Activated T-helper 1 cell treated with anti-CD3 and anti-CD28 coated beads, Interleukin-12 subunit alpha, Interleukin-12 subunit beta, Interleukin-2, Interleukin-4 antibody, amounts not matched to agents 30 ng/mL and 10 ng/mL and 1 ng/mL, durations not matched to agents 14 hours and 24 hours and 36 hours (primary cell): ENCODE measurements around the gene ASAP2. TPM values are rescaled to one million over a fixed set of nuclear protein-coding genes. Genes with fewer than 3 reads are reported as not detected.
"Not testable (repeated sequence)": the region's sequence is repeated elsewhere in the genome, so short reads cannot be mapped to it uniquely, and the experiment has no call there.

Experiments
- DNase-seq: peaks from one replicate; pipeline ENCODE4 v3.0.0; 2021; ENCODE audit warnings: low spot score
- H3K27ac Mint-ChIP-seq: one replicate; pipeline ENCODE4 v1.8.0; 2021; ENCODE audit warnings: mild to moderate bottlenecking, mixed read lengths
- H3K27me3 Mint-ChIP-seq: one replicate; pipeline ENCODE4 v1.8.0; 2022; ENCODE audit warnings: mild to moderate bottlenecking, moderate library complexity, mixed read lengths; ENCODE audit not compliant: insufficient read depth
- H3K36me3 Mint-ChIP-seq: one replicate; pipeline ENCODE4 v1.8.0; 2021; ENCODE audit warnings: low read depth, mixed read lengths
- H3K4me1 Mint-ChIP-seq: one replicate; pipeline ENCODE4 v1.8.0; 2021; ENCODE audit warnings: low read depth, mixed read lengths
- H3K4me3 Mint-ChIP-seq: one replicate; pipeline ENCODE4 v1.8.0; 2021; ENCODE audit warnings: mild to moderate bottlenecking, moderate library complexity, mixed read lengths
- H3K9me3 Mint-ChIP-seq: one replicate; pipeline ENCODE4 v1.8.0; 2021; ENCODE audit warnings: mixed read lengths
- intact Hi-C: fragments of 100-400 bp; cut with micrococcal nuclease; formaldehyde crosslinking; loops from one replicate; pipeline ENCODE4 v1.15.1; 2024
- total RNA-seq: library from RNA; stranded (reverse); gene quantifications from 2 replicates; pipeline ENCODE4 v1.2.3, GENCODE V29; 2022

ASAP2 gene
- total RNA-seq, 1 donor from 2014 or later: 0.34 TPM

GRCh38 chr2:9397201-9397600, 190.6 kb downstream of the ASAP2 start:
- no peak overlapping the region for H3K4me3 Mint-ChIP-seq
- no peaks in the 10 kb centered on the region for H3K9me3 Mint-ChIP-seq
- no peak for DNase-seq
- no peaks in the 10 kb centered on the region for H3K4me1 Mint-ChIP-seq
- intact Hi-C loops: no loop called here
- no peak overlapping the region for H3K27ac Mint-ChIP-seq
- H3K27me3 Mint-ChIP-seq: peaks cover 2% of the 10 kb centered on the region
- H3K36me3 Mint-ChIP-seq: no peaks in the 10 kb centered on the region

GRCh38 chr2:9398251-9398650, 191.6 kb downstream of the ASAP2 start:
- H3K36me3 Mint-ChIP-seq, intact Hi-C loops, H3K27me3 Mint-ChIP-seq, H3K9me3 Mint-ChIP-seq, H3K4me1 Mint-ChIP-seq, H3K4me3 Mint-ChIP-seq, DNase-seq, H3K27ac Mint-ChIP-seq: not testable (repeated sequence)

- no peaks in the 10 kb centered on the region for H3K9me3 Mint-ChIP-seq
Measured at GRCh38 chr2:9398881-9399780, 192.5 kb downstream of the ASAP2 start.

GRCh38 chr2:9400268-9401058, 193.9 kb downstream of the ASAP2 start:
- peaks cover 2% of the 10 kb centered on the region for H3K27me3 Mint-ChIP-seq
- no peak overlapping the region for H3K4me3 Mint-ChIP-seq
- intact Hi-C loops: no loop called here
- DNase-seq: no peak
- H3K27ac Mint-ChIP-seq: no peak overlapping the region
- H3K4me1 Mint-ChIP-seq: no peaks in the 10 kb centered on the region
- no peaks in the 10 kb centered on the region for H3K36me3 Mint-ChIP-seq
- H3K9me3 Mint-ChIP-seq: no peaks in the 10 kb centered on the region

More at GRCh38 chr2:9398881-9399780, 192.5 kb downstream of the ASAP2 start:
- DNase-seq: no peak
- Mint-ChIP-seq H3K4me1 (no peaks in the 10 kb centered on the region), H3K36me3 (no peaks in the 10 kb centered on the region), H3K27me3 (peaks cover 2% of the 10 kb centered on the region), H3K4me3 (no peak overlapping the region), H3K27ac (no peak overlapping the region)
- intact Hi-C loops: no loop called here

- no peaks in the 10 kb centered on the region for H3K4me1 Mint-ChIP-seq
- H3K4me3 Mint-ChIP-seq: no peak overlapping the region
Measured at GRCh38 chr2:9401059-9401547, 194.5 kb downstream of the ASAP2 start.

GRCh38 chr2:9401646-9402371, 195.2 kb downstream of the ASAP2 start:
- Mint-ChIP-seq H3K4me3 (no peak overlapping the region), H3K4me1 (no peaks in the 10 kb centered on the region), H3K36me3 (peaks cover 2% of the 10 kb centered on the region), H3K9me3 (no peaks in the 10 kb centered on the region), H3K27ac (no peak overlapping the region), H3K27me3 (peaks cover 2% of the 10 kb centered on the region)
- DNase-seq: no peak
- intact Hi-C loops: no loop called here

More at GRCh38 chr2:9401059-9401547, 194.5 kb downstream of the ASAP2 start:
- no peak for DNase-seq
- Mint-ChIP-seq H3K36me3 (no peaks in the 10 kb centered on the region), H3K27ac (no peak overlapping the region), H3K9me3 (no peaks in the 10 kb centered on the region), H3K27me3 (peaks cover 2% of the 10 kb centered on the region)
- intact Hi-C loops: no loop called here

- Mint-ChIP-seq H3K27me3 (peaks cover 2% of the 10 kb centered on the region), H3K4me1 (no peaks in the 10 kb centered on the region), H3K9me3 (no peaks in the 10 kb centered on the region), H3K27ac (no peak overlapping the region), H3K4me3 (no peak overlapping the region), H3K36me3 (peaks cover 16% of the 10 kb centered on the region)
- intact Hi-C loops: no loop called here
- no peak for DNase-seq
Measured at GRCh38 chr2:9403924-9404323, 197.3 kb downstream of the ASAP2 start.

- Mint-ChIP-seq H3K4me3 (no peak overlapping the region), H3K9me3 (no peaks in the 10 kb centered on the region), H3K4me1 (no peaks in the 10 kb centered on the region), H3K27me3 (peaks cover 2% of the 10 kb centered on the region), H3K27ac (no peak overlapping the region), H3K36me3 (peaks cover 17% of the 10 kb centered on the region)
- DNase-seq: no peak
- intact Hi-C loops: no loop called here
Measured at GRCh38 chr2:9404451-9404850, 197.8 kb downstream of the ASAP2 start.

- no peak overlapping the region for H3K27ac Mint-ChIP-seq
- peaks cover under 1% of the 10 kb centered on the region for H3K27me3 Mint-ChIP-seq
- intact Hi-C loops: no loop called here
- no peak for DNase-seq
- no peak overlapping the region for H3K4me3 Mint-ChIP-seq
- no peaks in the 10 kb centered on the region for H3K4me1 Mint-ChIP-seq
- peaks cover 21% of the 10 kb centered on the region for H3K36me3 Mint-ChIP-seq
- no peaks in the 10 kb centered on the region for H3K9me3 Mint-ChIP-seq
Measured at GRCh38 chr2:9405636-9406035, 199.0 kb downstream of the ASAP2 start.

- no peak for DNase-seq
- peaks cover 23% of the 10 kb centered on the region for H3K36me3 Mint-ChIP-seq
Measured at GRCh38 chr2:9406529-9407362, 200.1 kb downstream of the ASAP2 start.

GRCh38 chr2:9407363-9407811, 200.8 kb downstream of the ASAP2 start:
- no peak for DNase-seq
- Mint-ChIP-seq H3K36me3 (peaks cover 26% of the 10 kb centered on the region), H3K27me3 (no peaks in the 10 kb centered on the region), H3K9me3 (no peaks in the 10 kb centered on the region), H3K27ac (no peak overlapping the region), H3K4me3 (no peak overlapping the region), H3K4me1 (no peaks in the 10 kb centered on the region)
- intact Hi-C loops: no loop called here

More at GRCh38 chr2:9406529-9407362, 200.1 kb downstream of the ASAP2 start:
- no peaks in the 10 kb centered on the region for H3K9me3 Mint-ChIP-seq
- no peak overlapping the region for H3K4me3 Mint-ChIP-seq
- H3K27me3 Mint-ChIP-seq: no peaks in the 10 kb centered on the region
- H3K27ac Mint-ChIP-seq: peak overlapping the region; percentile 61
- H3K4me1 Mint-ChIP-seq: no peaks in the 10 kb centered on the region
- intact Hi-C loops: no loop called here

GRCh38 chr2:9408641-9409151, 202.1 kb downstream of the ASAP2 start:
- H3K4me1 Mint-ChIP-seq: peaks cover under 1% of the 10 kb centered on the region
- H3K36me3 Mint-ChIP-seq: peaks cover 29% of the 10 kb centered on the region
- no peak overlapping the region for H3K27ac Mint-ChIP-seq
- H3K4me3 Mint-ChIP-seq: no peak overlapping the region
- H3K27me3 Mint-ChIP-seq: no peaks in the 10 kb centered on the region
- no peaks in the 10 kb centered on the region for H3K9me3 Mint-ChIP-seq
- DNase-seq: no peak
- intact Hi-C loops: no loop called here
